ENCODE measurements around the gene GPAM.

The GPAM gene

DNA sequence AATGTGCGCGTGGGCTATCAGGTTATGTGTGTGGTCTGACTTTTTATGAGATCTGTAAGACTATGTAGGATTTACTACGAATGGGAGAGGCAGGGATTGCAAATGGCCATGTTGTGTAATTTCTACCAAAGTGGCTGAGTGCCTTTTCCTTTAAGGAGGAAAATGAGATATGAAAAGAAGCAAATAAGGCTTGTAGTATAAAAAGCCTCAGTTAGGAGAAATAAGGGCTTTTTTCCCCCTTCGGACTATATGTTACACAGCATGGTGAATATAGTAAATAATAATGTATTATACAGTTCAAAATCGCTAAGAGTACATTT is 447 bp upstream of the GPAM start:
- TF ChIP-seq CTCF (IDR thresholded peaks at IDR 0.05; ENCODE audit: poor library complexity, severe bottlenecking): no peak
- ATAC-seq (ENCODE audit: low read depth): peak; percentile 70; the same call in 2 of the 3 replicates
- Histone ChIP-seq H3K36me3 (ENCODE audit: low read depth) (peaks cover 32% of the 10 kb centered on the region), H3K4me3 (ENCODE audit: severe bottlenecking) (peak overlapping the region; percentile 66), H3K4me1 (ENCODE audit: insufficient read depth, poor library complexity, severe bottlenecking) (peaks cover 8% of the 10 kb centered on the region), H3K27me3 (ENCODE audit: insufficient read depth, poor library complexity, severe bottlenecking) (no peaks in the 10 kb centered on the region), H3K9me3 (ENCODE audit: severe bottlenecking) (no peaks in the 10 kb centered on the region), H3K27ac (ENCODE audit: poor library complexity, severe bottlenecking) (no peak overlapping the region)
- no peak for DNase-seq (ENCODE audit: low spot score)

GRCh38 chr10:112182784-112183328 is 709 bp downstream of the GPAM start:
- DNase-seq (ENCODE audit: low spot score): no peak
- Histone ChIP-seq H3K4me1 (ENCODE audit: insufficient read depth, poor library complexity, severe bottlenecking) (peaks cover 8% of the 10 kb centered on the region), H3K27ac (ENCODE audit: poor library complexity, severe bottlenecking) (no peak overlapping the region)

GRCh38 chr10:112177247-112177646 is 6.3 kb downstream of the GPAM start:
- Histone ChIP-seq H3K4me3 (ENCODE audit: severe bottlenecking) (no peak overlapping the region), H3K27ac (ENCODE audit: poor library complexity, severe bottlenecking) (no peak overlapping the region), H3K9me3 (ENCODE audit: severe bottlenecking) (no peaks in the 10 kb centered on the region), H3K36me3 (ENCODE audit: low read depth) (peaks cover 99% of the 10 kb centered on the region), H3K27me3 (ENCODE audit: insufficient read depth, poor library complexity, severe bottlenecking) (no peaks in the 10 kb centered on the region), H3K4me1 (ENCODE audit: insufficient read depth, poor library complexity, severe bottlenecking) (peaks cover 2% of the 10 kb centered on the region)
- TF ChIP-seq CTCF (IDR thresholded peaks at IDR 0.05; ENCODE audit: poor library complexity, severe bottlenecking): no peak
- DNase-seq (ENCODE audit: low spot score) (no peak), ATAC-seq (ENCODE audit: low read depth) (no peak)

More at GRCh38 chr10:112182784-112183328, 709 bp downstream of the GPAM start:
- H3K36me3 ChIP-seq (ENCODE audit: low read depth): peaks cover 43% of the 10 kb centered on the region
- H3K27me3 ChIP-seq (ENCODE audit: insufficient read depth, poor library complexity, severe bottlenecking): no peaks in the 10 kb centered on the region
- no peaks in the 10 kb centered on the region for H3K9me3 ChIP-seq (ENCODE audit: severe bottlenecking)
- peak overlapping the region; percentile 66 for H3K4me3 ChIP-seq (ENCODE audit: severe bottlenecking)
- no peak for TF ChIP-seq CTCF (IDR thresholded peaks at IDR 0.05; ENCODE audit: poor library complexity, severe bottlenecking)
- no peak for ATAC-seq (ENCODE audit: low read depth)

DNA sequence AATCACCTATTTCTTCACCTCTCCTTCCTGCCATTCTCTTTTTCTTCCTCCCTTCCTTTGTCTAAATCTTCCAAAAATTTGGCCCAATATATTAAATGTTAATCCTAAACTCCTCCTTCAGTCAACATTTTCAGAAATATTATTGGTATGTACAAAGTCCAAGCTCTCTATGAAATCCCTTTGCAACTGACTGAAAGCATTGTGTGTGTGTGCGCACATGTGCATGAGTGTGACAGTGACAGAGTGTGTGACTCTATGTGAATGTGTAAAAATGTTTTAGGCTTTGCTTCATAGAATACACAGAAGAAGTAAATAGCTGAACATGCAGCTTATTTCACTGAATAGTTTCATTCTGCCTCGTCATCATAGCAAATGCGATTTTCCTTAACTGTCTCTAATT is 7.0 kb downstream of the GPAM start:
- no peak for DNase-seq (ENCODE audit: low spot score)

More for the DNA sequence above, 7.0 kb downstream of the GPAM start:
- Histone ChIP-seq H3K9me3 (ENCODE audit: severe bottlenecking) (no peaks in the 10 kb centered on the region), H3K27me3 (ENCODE audit: insufficient read depth, poor library complexity, severe bottlenecking) (no peaks in the 10 kb centered on the region), H3K4me1 (ENCODE audit: insufficient read depth, poor library complexity, severe bottlenecking) (no peaks in the 10 kb centered on the region), H3K27ac (ENCODE audit: poor library complexity, severe bottlenecking) (no peak overlapping the region), H3K36me3 (ENCODE audit: low read depth) (peaks cover 99% of the 10 kb centered on the region), H3K4me3 (ENCODE audit: severe bottlenecking) (no peak overlapping the region)
- ATAC-seq (ENCODE audit: low read depth): no peak
- no peak for TF ChIP-seq CTCF (IDR thresholded peaks at IDR 0.05; ENCODE audit: poor library complexity, severe bottlenecking)
